ENCODE data around the gene SLC25A53.
"Not testable (repeated sequence)": the region's sequence is repeated elsewhere in the genome, so short reads cannot be mapped to it uniquely, and the experiment has no call there.

SLC25A53 gene

DNA sequence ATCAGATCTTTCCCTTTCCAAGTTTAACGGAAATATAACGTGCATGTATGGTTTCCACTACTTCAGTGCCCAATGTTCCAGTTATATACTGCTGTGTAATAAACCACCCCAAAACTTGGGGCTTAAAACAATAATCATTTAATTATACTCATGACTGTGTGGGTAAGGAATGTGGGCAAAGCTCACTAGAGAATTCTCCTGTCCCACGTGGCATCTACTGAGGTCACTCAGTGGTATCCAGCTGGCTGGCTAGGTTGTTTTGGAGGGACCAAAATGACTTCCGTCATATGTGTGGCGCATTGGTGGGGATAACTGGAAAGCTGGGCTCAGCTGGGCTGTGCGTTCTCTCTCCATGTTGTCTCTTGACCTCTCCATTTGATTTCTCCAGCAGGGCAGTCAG is 26.0 kb downstream of the SLC25A53 start:
- DNase-seq: no peak

GRCh38 chrX:104126856-104127255 is 30.0 kb downstream of the SLC25A53 start:
- DNase-seq: no peak

GRCh38 chrX:104122829-104123228 is 34.0 kb downstream of the SLC25A53 start:
- DNase-seq: no peak

- DNase-seq: no peak
Observed at GRCh38 chrX:104118765-104119164, 38.0 kb downstream of the SLC25A53 start.

GRCh38 chrX:104117759-104118158 is 39.0 kb downstream of the SLC25A53 start:
- no peak for DNase-seq

GRCh38 chrX:104113222-104113965 is 43.4 kb downstream of the SLC25A53 start:
- peak; percentile 39 for DNase-seq

DNA sequence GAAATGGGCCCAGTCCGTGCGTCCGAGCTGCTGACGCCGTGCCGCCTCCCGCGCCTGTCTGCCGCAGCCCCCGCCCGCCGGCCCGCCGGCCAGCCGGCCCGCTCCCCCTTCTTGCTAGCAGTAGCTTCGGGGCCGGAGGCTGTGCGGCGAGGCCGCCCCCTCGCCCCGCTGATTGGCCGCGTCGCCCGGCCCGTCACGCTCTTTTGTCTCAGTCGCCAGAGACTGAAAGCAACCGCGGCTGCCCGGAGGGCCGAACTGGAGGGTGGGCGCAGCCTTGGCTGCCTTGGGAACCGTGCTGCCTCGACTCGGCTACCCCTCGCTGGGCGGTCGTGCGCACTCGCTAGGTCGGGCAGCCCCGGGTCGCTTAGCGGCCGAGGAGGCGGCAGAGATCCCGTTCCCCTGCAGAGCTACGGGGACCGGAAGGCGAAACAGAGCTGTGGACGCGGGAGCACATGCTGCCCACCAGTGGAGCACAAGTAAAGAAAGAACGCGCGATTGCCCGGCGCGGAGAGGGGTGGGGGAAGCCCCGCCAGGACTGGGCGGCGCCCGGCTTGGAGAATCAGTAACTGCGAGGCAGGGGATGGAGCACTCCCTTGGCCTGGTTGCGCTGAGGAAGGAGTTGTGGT is 44.4 kb downstream of the SLC25A53 start, which contains the start of gene ZCCHC18:
ZCCHC18 (plus strand) TSS at position 198 of the 626 bp plus-strand sequence. CDS start 1,589 bp downstream, outside the sequence.
- peak; percentile 79 for DNase-seq

DNA sequence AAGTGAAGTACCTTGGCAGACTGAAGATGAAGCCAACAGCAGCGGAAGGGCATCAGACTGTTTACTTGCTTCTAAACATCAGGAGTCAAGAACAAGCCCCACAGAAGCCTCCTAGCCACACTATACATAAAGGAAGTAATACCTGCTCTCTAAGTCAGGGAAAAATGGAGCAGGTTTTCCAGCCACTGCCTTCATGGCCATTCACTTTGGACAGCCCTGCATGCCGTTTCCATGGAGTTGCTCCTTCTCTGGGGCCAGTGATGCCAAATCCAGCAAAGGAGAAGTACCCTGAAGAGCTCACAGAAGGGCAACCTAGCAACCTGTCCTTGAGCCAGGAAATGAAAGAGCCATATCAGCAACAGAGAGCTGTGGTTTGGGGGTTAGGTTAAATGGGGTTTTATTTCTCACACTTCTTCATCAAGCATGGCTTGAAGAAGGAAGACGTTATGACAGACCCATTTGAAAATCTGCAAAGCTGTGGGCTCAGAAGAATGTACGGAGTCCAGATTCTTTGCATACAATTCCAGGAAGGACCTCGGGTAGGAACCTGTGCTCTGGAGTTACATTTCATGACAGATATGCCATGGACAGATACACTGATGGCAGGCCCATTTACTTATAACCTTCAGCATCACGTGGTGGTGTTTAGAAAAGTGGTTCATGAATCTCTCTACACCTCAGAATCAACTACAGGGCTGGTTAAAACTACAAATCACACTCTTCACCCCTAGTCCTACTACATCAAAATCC is 46.1 kb downstream of the SLC25A53 start:
- not testable (repeated sequence) for DNase-seq

DNA sequence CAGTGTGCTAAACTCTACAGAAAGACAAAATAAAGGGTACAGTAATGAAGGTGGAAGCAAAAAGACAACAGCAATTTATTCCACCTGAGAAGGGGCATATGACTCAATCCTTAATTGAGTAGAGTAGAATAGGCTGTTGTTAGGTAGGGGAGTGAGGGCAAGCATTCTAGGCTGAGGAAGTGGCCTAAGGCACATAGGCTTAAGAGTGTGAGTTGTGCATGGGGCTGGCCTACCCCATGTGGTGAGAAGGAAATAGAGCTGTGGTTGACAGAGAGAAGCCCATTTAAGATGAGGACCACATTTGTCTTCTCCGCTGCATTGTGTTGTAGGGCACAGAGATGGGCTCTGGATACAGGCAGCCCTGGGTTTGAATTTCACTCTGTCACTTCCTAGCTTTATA is 47.9 kb downstream of the SLC25A53 start:
- DNase-seq: no peak

DNA sequence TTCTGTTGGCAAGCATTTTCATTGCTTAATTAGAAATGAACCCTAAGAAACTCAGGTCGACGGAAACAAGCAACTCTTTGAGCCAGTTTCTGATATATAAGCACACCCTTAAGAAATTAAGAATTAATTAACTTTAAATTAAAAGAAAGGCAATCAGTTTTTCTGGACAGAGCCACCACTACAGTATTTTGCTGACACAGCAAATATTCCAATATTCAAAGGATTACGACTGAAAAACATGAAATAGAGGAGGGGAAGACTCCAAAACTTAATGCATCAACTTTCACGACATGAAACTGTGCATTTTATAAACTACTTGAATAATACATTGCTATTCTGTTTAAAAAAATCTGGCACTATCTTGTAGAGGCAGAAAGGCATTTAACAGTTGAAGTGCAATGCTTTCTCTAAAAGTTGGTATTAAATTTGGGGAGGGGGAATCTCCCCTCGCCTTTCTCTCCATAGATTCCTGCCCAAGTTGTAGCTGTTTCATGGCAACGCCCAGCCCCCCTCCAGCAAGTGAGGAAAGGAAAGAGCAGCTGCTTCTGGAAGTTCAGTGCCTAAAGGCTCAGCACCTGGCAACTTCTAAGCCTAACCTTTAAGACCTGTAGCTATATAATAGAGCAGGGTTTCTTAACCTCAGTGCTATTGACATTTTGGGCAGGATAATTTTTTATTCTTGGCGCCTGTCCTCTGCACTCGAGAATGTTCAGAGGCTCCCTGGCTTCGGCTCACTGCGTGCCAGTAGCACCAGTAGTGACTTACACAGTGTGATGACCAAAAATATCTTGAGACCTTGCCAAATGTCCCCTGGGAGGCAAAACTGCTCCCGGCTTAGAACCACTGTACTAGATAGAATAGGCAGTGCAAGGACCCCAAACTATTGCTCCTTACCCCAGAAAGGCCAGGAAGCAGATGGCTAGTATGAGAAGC is 51.2 kb downstream of the SLC25A53 start:
- DNase-seq: no peak

GRCh38 chrX:104104676-104105075 is 52.1 kb downstream of the SLC25A53 start:
- no peak for DNase-seq

DNA sequence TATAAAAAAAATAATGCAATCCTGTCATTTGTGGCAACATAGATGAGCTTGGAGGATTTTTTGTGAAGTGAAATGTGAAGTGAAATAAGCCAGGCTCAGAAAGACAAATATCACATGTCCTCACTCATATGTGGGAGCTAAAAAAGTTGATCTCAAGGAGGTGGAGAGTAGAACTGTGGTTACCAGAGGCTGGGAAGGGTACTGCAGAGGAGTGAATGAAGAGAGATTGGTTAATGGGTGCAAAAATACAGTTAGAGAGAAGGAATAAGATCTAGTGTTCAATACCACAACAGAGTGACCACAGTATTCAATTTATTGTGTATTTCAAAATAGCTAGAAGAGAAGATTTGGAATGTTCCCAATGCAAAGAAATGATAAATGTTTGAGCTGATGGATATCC is 57.9 kb downstream of the SLC25A53 start:
- DNase-seq: no peak

DNA sequence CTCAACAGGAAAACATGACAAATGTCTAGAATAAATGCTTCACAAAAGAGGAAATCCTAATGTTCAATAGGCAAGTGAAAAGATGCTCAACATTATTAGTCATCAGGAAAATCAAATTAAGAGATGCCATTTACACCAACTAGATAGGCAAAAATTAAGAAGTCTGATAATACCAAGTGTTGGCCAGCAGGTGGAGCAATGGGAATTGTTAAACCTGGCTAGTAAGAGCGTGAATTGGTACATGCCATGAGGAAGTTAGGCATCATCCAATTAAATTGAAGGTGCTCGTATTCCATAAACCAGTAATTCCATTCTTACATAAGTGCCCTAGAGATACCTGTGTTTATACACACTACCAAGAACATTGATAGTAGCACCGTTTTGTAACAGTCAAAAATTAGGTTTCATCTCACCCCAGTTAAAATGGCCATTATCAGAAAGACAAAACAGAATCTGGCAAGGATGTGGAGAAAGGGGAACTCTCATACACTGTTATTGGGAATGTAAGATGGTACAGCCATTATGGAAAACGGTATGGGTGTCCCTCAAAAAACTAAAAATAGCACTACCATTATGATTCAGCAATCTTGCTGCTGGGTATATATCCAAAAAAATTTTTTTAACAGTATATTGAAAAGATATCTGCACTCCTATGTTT is 58.5 kb downstream of the SLC25A53 start:
- peak; percentile 50 for DNase-seq

DNA sequence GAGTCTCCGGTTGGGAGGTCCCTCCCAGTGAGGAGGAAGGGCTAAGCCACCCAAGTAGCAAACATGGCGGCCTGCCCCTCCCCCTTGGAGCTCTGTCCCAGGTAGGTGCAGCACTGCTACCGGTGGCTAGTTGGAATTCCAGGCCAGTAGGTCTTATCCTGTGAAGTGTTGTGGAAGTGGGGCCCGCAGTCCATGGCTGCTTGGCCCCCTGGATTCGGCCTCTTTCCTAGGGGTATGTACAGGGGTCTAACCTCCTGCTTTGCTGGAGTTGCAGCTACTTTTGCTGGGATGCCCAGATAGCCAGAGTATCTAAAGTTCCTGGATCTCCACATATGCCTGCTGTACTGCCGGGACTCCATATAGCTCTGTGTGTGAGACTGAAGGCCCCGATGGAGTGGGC is 70.9 kb downstream of the SLC25A53 start:
- DNase-seq: no peak

DNA sequence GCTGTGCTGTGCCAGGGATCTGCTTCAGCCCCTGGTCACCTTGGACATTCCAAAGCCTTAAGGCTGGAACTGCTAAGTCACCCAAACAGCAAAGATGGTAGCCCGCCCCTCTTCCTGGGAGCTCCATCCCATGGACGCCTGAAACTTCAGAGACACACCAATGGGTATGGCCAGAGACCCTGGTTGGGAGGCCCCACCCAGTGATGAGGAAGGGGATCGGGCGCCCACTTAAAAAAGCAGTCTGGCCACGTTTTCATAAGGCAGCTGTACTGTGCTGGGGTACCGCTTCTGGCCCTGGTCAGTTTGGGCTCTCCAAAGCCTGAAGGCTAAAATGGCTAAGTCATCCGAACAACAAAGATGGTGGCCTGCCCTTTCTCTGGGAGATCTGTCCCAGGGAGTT is 71.3 kb downstream of the SLC25A53 start:
- DNase-seq: no peak

GRCh38 chrX:104084534-104085277 is 72.1 kb downstream of the SLC25A53 start:
- DNase-seq: no peak

GRCh38 chrX:104084063-104084462 is 72.7 kb downstream of the SLC25A53 start:
- DNase-seq: no peak

DNA sequence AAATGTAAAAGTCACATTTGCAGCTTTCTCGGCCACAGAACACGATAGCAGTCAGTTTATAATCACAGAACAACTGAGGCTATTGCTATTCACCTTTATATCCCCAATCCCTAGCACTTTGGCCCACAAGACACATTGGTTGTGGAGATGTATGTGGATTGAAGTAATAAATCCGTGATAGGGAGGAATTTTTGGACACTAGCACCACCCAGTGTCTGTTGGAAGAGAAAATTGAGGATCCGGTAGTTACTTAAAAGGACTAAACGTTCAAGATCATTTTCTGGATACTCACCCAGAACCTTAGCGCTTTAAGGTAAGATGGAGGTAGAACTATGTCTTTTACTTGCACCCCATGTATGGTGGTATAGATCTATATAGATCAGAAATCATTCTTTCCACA is 79.0 kb downstream of the SLC25A53 start:
- DNase-seq: not testable (repeated sequence)

DNA sequence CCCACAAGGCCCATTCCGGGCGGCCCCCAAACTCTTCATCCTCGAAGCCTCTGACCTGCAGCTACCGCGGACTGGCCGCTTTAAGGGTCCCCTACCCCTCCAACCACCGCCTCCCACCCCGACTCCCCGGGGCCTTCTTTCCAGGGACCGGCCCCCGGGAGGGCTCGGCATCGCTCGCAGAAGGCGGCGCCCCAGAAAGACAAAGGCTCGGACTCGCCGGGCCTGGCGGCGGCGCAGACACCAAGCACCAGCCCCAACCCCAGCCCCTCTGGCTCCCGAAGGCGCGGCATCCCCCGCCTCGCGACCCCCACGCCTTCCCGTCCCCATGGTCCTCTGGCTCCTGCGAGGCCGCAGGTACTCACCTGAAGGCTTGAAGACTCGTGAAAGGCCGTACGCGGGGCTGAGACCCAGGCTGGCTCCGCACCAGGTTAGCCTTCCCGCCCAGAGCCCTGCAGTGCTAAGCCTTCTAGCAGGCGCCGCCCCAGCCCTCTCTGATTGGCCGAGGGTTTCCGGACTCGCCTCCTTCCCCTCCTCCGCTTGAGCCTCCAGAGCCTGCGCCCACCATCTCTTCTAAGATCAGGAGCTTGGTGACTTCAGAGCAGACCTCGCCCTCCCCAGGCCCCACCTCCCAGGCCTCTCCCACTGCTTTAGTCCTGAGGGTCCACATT is 80.9 kb downstream of the SLC25A53 start, which contains the start of gene TMSB15C:
TMSB15C (minus strand) TSS at position 459 of the 668 bp plus-strand sequence.
- not testable (repeated sequence) for DNase-seq

- not testable (repeated sequence) for DNase-seq
Observed at GRCh38 chrX:104062636-104063035, 94.2 kb downstream of the SLC25A53 start.

All from femur (tissue), 1 donor.